SK-N-MC (cell line): ENCODE measurements around the gene GZMH.

Source experiments
- EZH2 ChIP-seq: fragments of 200-600 bp; sonication (generic); IDR thresholded peaks from one replicate; pipeline ENCODE4 v1.6.1; 2017; ENCODE audit warnings: antibody characterized with exemption
- POLR2AphosphoS5 ChIP-seq: IDR thresholded peaks from 2 replicates; pipeline ENCODE4 v1.6.1; 2012; ENCODE audit warnings: mild to moderate bottlenecking, low read depth, low read length, borderline replicate concordance

- TF ChIP-seq POLR2AphosphoS5 (no peak), EZH2 (no peak)
Observed at GRCh38 chr14:24630087-24630871, 20.8 kb upstream of the GZMH start.
